ENCODE data around the gene PDZD2. TPM values are rescaled to one million over a fixed set of nuclear protein-coding genes. Genes with fewer than 3 reads are reported as not detected.
"Not testable (repeated sequence)": the region's sequence is repeated elsewhere in the genome, so short reads cannot be mapped to it uniquely, and the experiment has no call there.

PDZD2 gene
- total and polyA plus RNA-seq, 4 experiments from 2014 or later: 0.07 to 1.1 (median 0.68) TPM

DNA sequence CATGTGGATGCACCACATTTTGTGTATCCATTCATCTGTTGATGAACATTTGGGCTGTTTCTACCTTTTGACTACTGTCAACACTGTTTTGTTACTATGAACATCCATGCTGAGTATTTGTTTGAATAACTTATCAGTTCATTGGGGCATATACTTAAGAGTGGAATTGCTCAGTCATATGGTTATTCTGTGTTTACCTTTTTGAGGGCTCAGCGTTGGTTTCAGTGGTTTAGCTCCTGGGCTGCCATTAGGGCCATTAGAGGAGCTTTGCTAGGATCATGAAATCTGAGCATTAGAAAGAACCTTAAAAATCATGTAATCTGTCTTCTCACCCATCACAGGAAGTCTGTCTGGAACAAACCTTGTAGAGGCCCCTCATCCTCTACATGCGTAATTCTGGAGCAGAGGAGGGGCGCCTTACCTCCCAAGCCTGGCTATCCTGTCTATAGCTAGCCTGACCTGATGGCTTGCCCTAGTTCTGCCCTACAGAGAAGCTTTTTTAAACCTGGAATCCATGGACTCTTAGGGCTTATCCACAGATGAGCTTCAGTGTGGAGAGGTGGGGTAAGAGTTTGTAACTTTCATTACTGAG, 92.9 kb downstream of the PDZD2 start:
- POLR2A ChIA-PET (ENCODE audit: partially characterized antibody): no interaction called here
- peak in 4 of 5 donors; percentile 1 to 24 (median 12) for DNase-seq
- intact Hi-C loops (cut with micrococcal nuclease): no loop called here
- H3K9me3 Mint-ChIP-seq: peaks cover 0 to 2% (median 0%) of the 10 kb centered on the region in 8 donors
- Histone ChIP-seq H3K27ac (ENCODE audit: low read depth, low read length) (no peak overlapping the region), H3K9me3 (ENCODE audit: control insufficient read depth in 1 of 2, low read length in 2 of 2) (no peaks in the 10 kb centered on the region), H3K36me3 (ENCODE audit: insufficient read depth, low read length) (no peaks in the 10 kb centered on the region), H3K27me3 (ENCODE audit: insufficient read depth, low read length) (no peaks in the 10 kb centered on the region), H3K4me1 (ENCODE audit: insufficient read depth, low read length) (peaks cover 12% of the 10 kb centered on the region), H3K4me3 (ENCODE audit: low read length in 2 of 2) (no peak overlapping the region)
- peak overlapping the region in 3 of 8 donors; percentile 2 to 32 (median 8) for H3K4me3 Mint-ChIP-seq
- CTCF ChIA-PET (ENCODE audit: partially characterized antibody): no interaction called here
- no peaks in the 10 kb centered on the region for H3K27me3 Mint-ChIP-seq
- peaks cover 13 to 21% (median 15%) of the 10 kb centered on the region in 4 donors for H3K4me1 Mint-ChIP-seq
- no peaks in the 10 kb centered on the region for H3K36me3 Mint-ChIP-seq
- H3K27ac Mint-ChIP-seq: peak overlapping the region; percentile 25 to 72 (median 53)

DNA sequence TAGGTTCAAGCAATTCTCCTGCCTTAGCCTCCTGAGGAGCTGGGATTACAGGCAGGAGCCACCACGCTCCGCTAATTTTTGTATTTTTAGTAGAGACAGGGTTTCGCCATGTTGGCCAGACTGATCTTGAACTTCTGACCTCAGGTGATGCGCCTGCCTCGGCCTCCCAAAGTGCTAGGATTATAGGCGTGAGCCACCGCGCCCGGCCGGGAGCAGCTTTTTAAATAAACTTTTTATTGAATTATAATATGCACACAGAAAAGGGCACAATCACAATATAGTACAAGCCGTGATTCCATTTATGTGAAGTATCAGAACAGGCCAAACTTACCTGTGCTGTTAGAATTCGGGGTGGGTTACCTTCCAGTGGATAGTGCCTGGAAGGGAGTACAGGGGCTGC, 93.9 kb downstream of the PDZD2 start:
- intact Hi-C loops (cut with micrococcal nuclease); H3K4me3 Mint-ChIP-seq; H3K4me3 ChIP-seq (ENCODE audit: low read length in 2 of 2); H3K9me3 ChIP-seq (ENCODE audit: control insufficient read depth in 1 of 2, low read length in 2 of 2); H3K36me3 Mint-ChIP-seq; H3K27me3 Mint-ChIP-seq; H3K27ac ChIP-seq (ENCODE audit: low read depth, low read length); DNase-seq; CTCF ChIA-PET (ENCODE audit: partially characterized antibody); H3K36me3 ChIP-seq (ENCODE audit: insufficient read depth, low read length); POLR2A ChIA-PET (ENCODE audit: partially characterized antibody); H3K27me3 ChIP-seq (ENCODE audit: insufficient read depth, low read length); H3K9me3 Mint-ChIP-seq: not testable (repeated sequence)
- H3K4me1 ChIP-seq (ENCODE audit: insufficient read depth, low read length): peaks cover 12% of the 10 kb centered on the region
- Mint-ChIP-seq H3K4me1 (peaks cover 13 to 21% (median 15%) of the 10 kb centered on the region in 4 donors), H3K27ac (peak overlapping the region in 3 of 7 donors; percentile 13 to 60 (median 30))

DNA sequence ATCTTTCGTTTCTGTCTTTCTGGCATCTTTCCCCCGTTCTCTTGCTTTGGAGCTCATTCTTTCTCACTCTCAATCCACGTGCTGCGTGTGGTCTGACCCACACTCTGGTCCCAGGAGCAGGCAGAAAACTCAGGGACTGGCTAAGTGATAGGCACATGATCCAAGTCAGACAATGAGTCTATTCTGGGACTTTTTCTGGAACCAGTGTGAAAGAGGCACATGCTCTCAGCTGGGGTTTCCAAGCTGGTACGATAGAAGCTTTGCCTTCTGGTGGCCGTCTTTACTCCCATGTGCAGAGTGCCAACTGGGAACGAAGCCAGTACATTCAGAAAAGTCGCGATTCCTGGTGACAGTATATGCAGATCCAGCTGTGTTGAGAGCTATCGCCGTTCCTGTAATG, 94.4 kb downstream of the PDZD2 start:
- no peaks in the 10 kb centered on the region for H3K27me3 Mint-ChIP-seq
- peaks cover 13 to 21% (median 15%) of the 10 kb centered on the region in 4 donors for H3K4me1 Mint-ChIP-seq
- Histone ChIP-seq H3K4me1 (ENCODE audit: insufficient read depth, low read length) (peaks cover 12% of the 10 kb centered on the region), H3K4me3 (ENCODE audit: low read length in 2 of 2) (no peak overlapping the region), H3K27me3 (ENCODE audit: insufficient read depth, low read length) (no peaks in the 10 kb centered on the region), H3K27ac (ENCODE audit: low read depth, low read length) (no peak overlapping the region), H3K36me3 (ENCODE audit: insufficient read depth, low read length) (no peaks in the 10 kb centered on the region), H3K9me3 (ENCODE audit: control insufficient read depth in 1 of 2, low read length in 2 of 2) (no peaks in the 10 kb centered on the region)
- intact Hi-C loops (cut with micrococcal nuclease): no loop called here
- POLR2A ChIA-PET (ENCODE audit: partially characterized antibody): no interaction called here
- peak overlapping the region in 2 of 7 donors; percentile 57 to 60 for H3K27ac Mint-ChIP-seq
- no peak overlapping the region for H3K4me3 Mint-ChIP-seq
- no peak for DNase-seq
- H3K36me3 Mint-ChIP-seq: no peaks in the 10 kb centered on the region
- H3K9me3 Mint-ChIP-seq: peaks cover 0 to 2% (median 0%) of the 10 kb centered on the region in 8 donors
- CTCF ChIA-PET (ENCODE audit: partially characterized antibody): no interaction called here

DNA sequence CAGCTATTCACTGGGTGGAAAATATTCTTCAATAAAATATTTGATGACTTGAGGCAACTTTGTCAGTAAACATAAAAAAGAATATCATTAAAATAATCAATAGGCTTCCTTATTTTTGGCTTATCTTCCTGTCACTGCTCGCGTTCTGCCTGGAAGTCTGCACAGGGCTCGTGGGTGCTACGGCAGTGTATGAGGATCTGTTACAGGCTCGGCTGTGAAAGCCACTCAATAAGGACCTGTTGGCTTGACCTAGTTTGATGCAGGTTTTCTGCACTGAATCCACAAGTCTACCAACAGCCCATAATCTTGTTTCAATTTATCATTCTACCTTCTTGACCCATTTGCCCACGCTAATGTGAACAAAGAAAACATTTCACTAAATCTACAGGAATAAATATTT, 97.2 kb downstream of the PDZD2 start:
- no peaks in the 10 kb centered on the region for H3K36me3 Mint-ChIP-seq
- H3K36me3 ChIP-seq (ENCODE audit: insufficient read depth, low read length): no peaks in the 10 kb centered on the region
- no peak overlapping the region for H3K4me3 Mint-ChIP-seq
- H3K4me1 Mint-ChIP-seq: peaks cover 6 to 10% (median 7%) of the 10 kb centered on the region in 4 donors
- POLR2A ChIA-PET (ENCODE audit: partially characterized antibody): no interaction called here
- no peaks in the 10 kb centered on the region for H3K9me3 ChIP-seq (ENCODE audit: control insufficient read depth in 1 of 2, low read length in 2 of 2)
- no peaks in the 10 kb centered on the region for H3K27me3 ChIP-seq (ENCODE audit: insufficient read depth, low read length)
- no peaks in the 10 kb centered on the region for H3K27me3 Mint-ChIP-seq
- no peak overlapping the region for H3K4me3 ChIP-seq (ENCODE audit: low read length in 2 of 2)
- CTCF ChIA-PET (ENCODE audit: partially characterized antibody): no interaction called here
- peaks cover 0 to 9% (median 4%) of the 10 kb centered on the region in 8 donors for H3K9me3 Mint-ChIP-seq
- intact Hi-C loops (cut with micrococcal nuclease): no loop called here
- no peak overlapping the region for H3K27ac ChIP-seq (ENCODE audit: low read depth, low read length)
- peak overlapping the region in 1 of 7 donors; percentile 37 for H3K27ac Mint-ChIP-seq
- no peak for DNase-seq
- peaks cover 12% of the 10 kb centered on the region for H3K4me1 ChIP-seq (ENCODE audit: insufficient read depth, low read length)

DNA sequence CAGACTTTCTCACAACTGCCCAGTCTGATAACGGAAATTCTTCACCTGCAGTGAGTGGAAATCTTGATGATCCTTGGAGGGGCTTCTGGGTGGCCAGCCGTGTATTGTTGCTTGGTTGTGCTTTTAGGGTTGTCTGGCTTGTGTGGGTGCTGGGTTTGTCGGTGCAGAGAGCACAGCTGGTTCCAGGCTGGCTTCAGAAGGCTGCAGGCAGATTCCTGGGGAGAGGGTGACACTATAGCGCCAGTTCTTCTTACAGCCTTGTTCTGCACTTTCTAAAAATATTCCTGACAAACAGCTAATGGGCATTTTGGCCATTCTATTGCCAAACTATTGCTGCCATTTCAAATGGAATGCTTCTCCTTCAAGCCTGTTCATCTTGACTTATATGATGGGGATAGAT, 99.3 kb downstream of the PDZD2 start:
- no peaks in the 10 kb centered on the region for H3K27me3 ChIP-seq (ENCODE audit: insufficient read depth, low read length)
- no peaks in the 10 kb centered on the region for H3K4me1 ChIP-seq (ENCODE audit: insufficient read depth, low read length)
- intact Hi-C loops (cut with micrococcal nuclease): no loop called here
- no peaks in the 10 kb centered on the region for H3K36me3 Mint-ChIP-seq
- H3K27me3 Mint-ChIP-seq: no peaks in the 10 kb centered on the region
- H3K36me3 ChIP-seq (ENCODE audit: insufficient read depth, low read length): no peaks in the 10 kb centered on the region
- H3K4me3 Mint-ChIP-seq: no peak overlapping the region
- H3K4me3 ChIP-seq (ENCODE audit: low read length in 2 of 2): no peak overlapping the region
- no peak for DNase-seq
- no peaks in the 10 kb centered on the region for H3K9me3 ChIP-seq (ENCODE audit: control insufficient read depth in 1 of 2, low read length in 2 of 2)
- ChIA-PET CTCF (ENCODE audit: partially characterized antibody) (no interaction called here), POLR2A (ENCODE audit: partially characterized antibody) (no interaction called here)
- no peak overlapping the region for H3K27ac Mint-ChIP-seq
- peaks cover 0 to 2% (median 0%) of the 10 kb centered on the region in 4 donors for H3K4me1 Mint-ChIP-seq
- H3K9me3 Mint-ChIP-seq: peaks cover 0 to 9% (median 4%) of the 10 kb centered on the region in 8 donors
- no peak overlapping the region for H3K27ac ChIP-seq (ENCODE audit: low read depth, low read length)

DNA sequence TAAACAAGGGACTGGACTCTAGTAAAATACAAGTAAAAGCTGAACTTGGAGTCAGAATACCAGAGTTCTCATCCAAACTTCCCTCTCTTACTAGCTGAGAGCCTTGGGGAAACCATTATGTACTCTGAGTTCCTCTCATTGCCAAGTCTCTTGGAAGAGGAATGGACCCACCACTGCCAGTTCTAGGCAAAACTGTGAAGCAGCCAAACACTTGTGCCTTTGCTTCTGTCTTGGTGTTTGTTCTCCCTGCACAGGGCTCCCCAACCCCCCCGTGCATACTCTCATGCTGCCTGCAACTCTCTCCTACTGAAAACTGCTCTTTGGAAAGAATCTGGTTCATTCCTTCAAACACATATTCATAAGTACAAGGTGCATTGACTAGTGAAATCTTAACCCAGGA, 102.6 kb downstream of the PDZD2 start:
- ChIA-PET CTCF (ENCODE audit: partially characterized antibody) (no interaction called here), POLR2A (ENCODE audit: partially characterized antibody) (no interaction called here)
- no peaks in the 10 kb centered on the region for H3K27me3 Mint-ChIP-seq
- intact Hi-C loops (cut with micrococcal nuclease): no loop called here
- no peak overlapping the region for H3K27ac Mint-ChIP-seq
- H3K36me3 Mint-ChIP-seq: no peaks in the 10 kb centered on the region
- Histone ChIP-seq H3K4me1 (ENCODE audit: insufficient read depth, low read length) (no peaks in the 10 kb centered on the region), H3K27ac (ENCODE audit: low read depth, low read length) (no peak overlapping the region), H3K27me3 (ENCODE audit: insufficient read depth, low read length) (no peaks in the 10 kb centered on the region), H3K36me3 (ENCODE audit: insufficient read depth, low read length) (no peaks in the 10 kb centered on the region), H3K4me3 (ENCODE audit: low read length in 2 of 2) (no peak overlapping the region), H3K9me3 (ENCODE audit: control insufficient read depth in 1 of 2, low read length in 2 of 2) (no peaks in the 10 kb centered on the region)
- no peak overlapping the region for H3K4me3 Mint-ChIP-seq
- DNase-seq: no peak
- no peaks in the 10 kb centered on the region for H3K4me1 Mint-ChIP-seq
- H3K9me3 Mint-ChIP-seq: peaks cover 0 to 9% (median 3%) of the 10 kb centered on the region in 8 donors

DNA sequence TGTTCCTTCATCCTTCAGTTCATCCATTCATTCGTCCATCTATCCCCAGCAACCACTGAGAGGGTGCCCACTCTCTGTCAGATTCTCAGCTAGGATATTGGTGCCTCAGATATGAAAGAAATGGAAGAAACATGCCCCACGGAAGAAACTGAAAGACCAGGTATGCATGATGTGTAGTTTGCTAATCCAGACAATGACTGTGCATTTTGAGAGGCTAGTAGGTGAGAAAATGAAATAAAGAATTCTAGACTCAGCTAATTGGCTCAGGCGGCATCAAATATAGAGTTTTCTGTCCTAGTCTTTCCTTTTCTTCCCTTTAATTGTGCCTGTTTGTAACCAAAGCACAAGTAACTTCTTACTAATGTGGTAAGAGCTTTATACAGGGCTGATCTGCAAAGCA, 104.7 kb downstream of the PDZD2 start:
- Histone ChIP-seq H3K4me1 (ENCODE audit: insufficient read depth, low read length) (no peaks in the 10 kb centered on the region), H3K4me3 (ENCODE audit: low read length in 2 of 2) (no peak overlapping the region), H3K27ac (ENCODE audit: low read depth, low read length) (no peak overlapping the region), H3K9me3 (ENCODE audit: control insufficient read depth in 1 of 2, low read length in 2 of 2) (no peaks in the 10 kb centered on the region), H3K36me3 (ENCODE audit: insufficient read depth, low read length) (no peaks in the 10 kb centered on the region), H3K27me3 (ENCODE audit: insufficient read depth, low read length) (no peaks in the 10 kb centered on the region)
- ChIA-PET CTCF (ENCODE audit: partially characterized antibody) (no interaction called here), POLR2A (ENCODE audit: partially characterized antibody) (no interaction called here)
- no peak for DNase-seq
- H3K27ac Mint-ChIP-seq: no peak overlapping the region
- H3K4me1 Mint-ChIP-seq: no peaks in the 10 kb centered on the region
- no peak overlapping the region for H3K4me3 Mint-ChIP-seq
- intact Hi-C loops (cut with micrococcal nuclease): no loop called here
- peaks cover 0 to 8% (median 3%) of the 10 kb centered on the region in 8 donors for H3K9me3 Mint-ChIP-seq
- H3K36me3 Mint-ChIP-seq: no peaks in the 10 kb centered on the region
- no peaks in the 10 kb centered on the region for H3K27me3 Mint-ChIP-seq
